ENCODE data around the gene ATRN. TPM values are rescaled to one million over a fixed set of nuclear protein-coding genes. Genes with fewer than 3 reads are reported as not detected.

The ATRN gene
- total and polyA plus RNA-seq, 2 of the 8 experiments (the other 6 are each of a cell fraction or from before 2014, with no cell fraction given), result 12.0 to 17.4 TPM

GRCh38 chr20:3447321-3447720 lies 23.5 kb upstream of the ATRN start (continued):
- TF ChIP-seq, protein P1, sequence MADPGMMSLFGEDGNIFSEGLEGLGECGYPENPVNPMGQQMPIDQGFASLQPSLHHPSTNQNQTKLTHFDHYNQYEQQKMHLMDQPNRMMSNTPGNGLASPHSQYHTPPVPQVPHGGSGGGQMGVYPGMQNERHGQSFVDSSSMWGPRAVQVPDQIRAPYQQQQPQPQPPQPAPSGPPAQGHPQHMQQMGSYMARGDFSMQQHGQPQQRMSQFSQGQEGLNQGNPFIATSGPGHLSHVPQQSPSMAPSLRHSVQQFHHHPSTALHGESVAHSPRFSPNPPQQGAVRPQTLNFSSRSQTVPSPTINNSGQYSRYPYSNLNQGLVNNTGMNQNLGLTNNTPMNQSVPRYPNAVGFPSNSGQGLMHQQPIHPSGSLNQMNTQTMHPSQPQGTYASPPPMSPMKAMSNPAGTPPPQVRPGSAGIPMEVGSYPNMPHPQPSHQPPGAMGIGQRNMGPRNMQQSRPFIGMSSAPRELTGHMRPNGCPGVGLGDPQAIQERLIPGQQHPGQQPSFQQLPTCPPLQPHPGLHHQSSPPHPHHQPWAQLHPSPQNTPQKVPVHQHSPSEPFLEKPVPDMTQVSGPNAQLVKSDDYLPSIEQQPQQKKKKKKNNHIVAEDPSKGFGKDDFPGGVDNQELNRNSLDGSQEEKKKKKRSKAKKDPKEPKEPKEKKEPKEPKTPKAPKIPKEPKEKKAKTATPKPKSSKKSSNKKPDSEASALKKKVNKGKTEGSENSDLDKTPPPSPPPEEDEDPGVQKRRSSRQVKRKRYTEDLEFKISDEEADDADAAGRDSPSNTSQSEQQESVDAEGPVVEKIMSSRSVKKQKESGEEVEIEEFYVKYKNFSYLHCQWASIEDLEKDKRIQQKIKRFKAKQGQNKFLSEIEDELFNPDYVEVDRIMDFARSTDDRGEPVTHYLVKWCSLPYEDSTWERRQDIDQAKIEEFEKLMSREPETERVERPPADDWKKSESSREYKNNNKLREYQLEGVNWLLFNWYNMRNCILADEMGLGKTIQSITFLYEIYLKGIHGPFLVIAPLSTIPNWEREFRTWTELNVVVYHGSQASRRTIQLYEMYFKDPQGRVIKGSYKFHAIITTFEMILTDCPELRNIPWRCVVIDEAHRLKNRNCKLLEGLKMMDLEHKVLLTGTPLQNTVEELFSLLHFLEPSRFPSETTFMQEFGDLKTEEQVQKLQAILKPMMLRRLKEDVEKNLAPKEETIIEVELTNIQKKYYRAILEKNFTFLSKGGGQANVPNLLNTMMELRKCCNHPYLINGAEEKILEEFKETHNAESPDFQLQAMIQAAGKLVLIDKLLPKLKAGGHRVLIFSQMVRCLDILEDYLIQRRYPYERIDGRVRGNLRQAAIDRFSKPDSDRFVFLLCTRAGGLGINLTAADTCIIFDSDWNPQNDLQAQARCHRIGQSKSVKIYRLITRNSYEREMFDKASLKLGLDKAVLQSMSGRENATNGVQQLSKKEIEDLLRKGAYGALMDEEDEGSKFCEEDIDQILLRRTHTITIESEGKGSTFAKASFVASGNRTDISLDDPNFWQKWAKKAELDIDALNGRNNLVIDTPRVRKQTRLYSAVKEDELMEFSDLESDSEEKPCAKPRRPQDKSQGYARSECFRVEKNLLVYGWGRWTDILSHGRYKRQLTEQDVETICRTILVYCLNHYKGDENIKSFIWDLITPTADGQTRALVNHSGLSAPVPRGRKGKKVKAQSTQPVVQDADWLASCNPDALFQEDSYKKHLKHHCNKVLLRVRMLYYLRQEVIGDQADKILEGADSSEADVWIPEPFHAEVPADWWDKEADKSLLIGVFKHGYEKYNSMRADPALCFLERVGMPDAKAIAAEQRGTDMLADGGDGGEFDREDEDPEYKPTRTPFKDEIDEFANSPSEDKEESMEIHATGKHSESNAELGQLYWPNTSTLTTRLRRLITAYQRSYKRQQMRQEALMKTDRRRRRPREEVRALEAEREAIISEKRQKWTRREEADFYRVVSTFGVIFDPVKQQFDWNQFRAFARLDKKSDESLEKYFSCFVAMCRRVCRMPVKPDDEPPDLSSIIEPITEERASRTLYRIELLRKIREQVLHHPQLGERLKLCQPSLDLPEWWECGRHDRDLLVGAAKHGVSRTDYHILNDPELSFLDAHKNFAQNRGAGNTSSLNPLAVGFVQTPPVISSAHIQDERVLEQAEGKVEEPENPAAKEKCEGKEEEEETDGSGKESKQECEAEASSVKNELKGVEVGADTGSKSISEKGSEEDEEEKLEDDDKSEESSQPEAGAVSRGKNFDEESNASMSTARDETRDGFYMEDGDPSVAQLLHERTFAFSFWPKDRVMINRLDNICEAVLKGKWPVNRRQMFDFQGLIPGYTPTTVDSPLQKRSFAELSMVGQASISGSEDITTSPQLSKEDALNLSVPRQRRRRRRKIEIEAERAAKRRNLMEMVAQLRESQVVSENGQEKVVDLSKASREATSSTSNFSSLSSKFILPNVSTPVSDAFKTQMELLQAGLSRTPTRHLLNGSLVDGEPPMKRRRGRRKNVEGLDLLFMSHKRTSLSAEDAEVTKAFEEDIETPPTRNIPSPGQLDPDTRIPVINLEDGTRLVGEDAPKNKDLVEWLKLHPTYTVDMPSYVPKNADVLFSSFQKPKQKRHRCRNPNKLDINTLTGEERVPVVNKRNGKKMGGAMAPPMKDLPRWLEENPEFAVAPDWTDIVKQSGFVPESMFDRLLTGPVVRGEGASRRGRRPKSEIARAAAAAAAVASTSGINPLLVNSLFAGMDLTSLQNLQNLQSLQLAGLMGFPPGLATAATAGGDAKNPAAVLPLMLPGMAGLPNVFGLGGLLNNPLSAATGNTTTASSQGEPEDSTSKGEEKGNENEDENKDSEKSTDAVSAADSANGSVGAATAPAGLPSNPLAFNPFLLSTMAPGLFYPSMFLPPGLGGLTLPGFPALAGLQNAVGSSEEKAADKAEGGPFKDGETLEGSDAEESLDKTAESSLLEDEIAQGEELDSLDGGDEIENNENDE (IDR thresholded peaks at IDR 0.05; ENCODE audit: insufficient replicate concordance, low read length), result no peak
- TF ChIP-seq TCF12 (IDR thresholded peaks at IDR 0.05; ENCODE audit: low read depth, low read length) (no peak), CTBP2 (IDR thresholded peaks at IDR 0.05; ENCODE audit: borderline replicate concordance, insufficient read depth, insufficient read length, low read length) (no peak), MAFK (IDR thresholded peaks at IDR 0.05; ENCODE audit: low read depth, low read length) (no peak), SP1 (IDR thresholded peaks at IDR 0.05; ENCODE audit: low read depth, low read length) (no peak), E2F6 (IDR thresholded peaks at IDR 0.05) (no peak), RBBP5 (IDR thresholded peaks at IDR 0.05; ENCODE audit: borderline replicate concordance, low read depth, low read length) (no peak), ASH2L (IDR thresholded peaks at IDR 0.05; ENCODE audit: low read length) (no peak), BACH1 (IDR thresholded peaks at IDR 0.05; ENCODE audit: low read length) (no peak), JUN (IDR thresholded peaks at IDR 0.05; ENCODE audit: low read depth, low read length) (no peak), KDM1A (IDR thresholded peaks at IDR 0.05; ENCODE audit: borderline replicate concordance, low read length) (no peak)
- TF ChIP-seq, protein P2, sequence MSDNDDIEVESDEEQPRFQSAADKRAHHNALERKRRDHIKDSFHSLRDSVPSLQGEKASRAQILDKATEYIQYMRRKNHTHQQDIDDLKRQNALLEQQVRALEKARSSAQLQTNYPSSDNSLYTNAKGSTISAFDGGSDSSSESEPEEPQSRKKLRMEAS (IDR thresholded peaks at IDR 0.05), result no peak

Data from H1 (cell line).